HG03354 (cell line): ENCODE data around the gene ACVR1B.

Experiments
- ATAC-seq: cut with Tn5 transposase; IDR thresholded peaks from one replicate; pipeline ENCODE4 v1.9.1; 2021; ENCODE audit warnings: mild to moderate bottlenecking; ENCODE audit not compliant: unreplicated experiment, poor library complexity, severe bottlenecking

Gene ACVR1B

DNA sequence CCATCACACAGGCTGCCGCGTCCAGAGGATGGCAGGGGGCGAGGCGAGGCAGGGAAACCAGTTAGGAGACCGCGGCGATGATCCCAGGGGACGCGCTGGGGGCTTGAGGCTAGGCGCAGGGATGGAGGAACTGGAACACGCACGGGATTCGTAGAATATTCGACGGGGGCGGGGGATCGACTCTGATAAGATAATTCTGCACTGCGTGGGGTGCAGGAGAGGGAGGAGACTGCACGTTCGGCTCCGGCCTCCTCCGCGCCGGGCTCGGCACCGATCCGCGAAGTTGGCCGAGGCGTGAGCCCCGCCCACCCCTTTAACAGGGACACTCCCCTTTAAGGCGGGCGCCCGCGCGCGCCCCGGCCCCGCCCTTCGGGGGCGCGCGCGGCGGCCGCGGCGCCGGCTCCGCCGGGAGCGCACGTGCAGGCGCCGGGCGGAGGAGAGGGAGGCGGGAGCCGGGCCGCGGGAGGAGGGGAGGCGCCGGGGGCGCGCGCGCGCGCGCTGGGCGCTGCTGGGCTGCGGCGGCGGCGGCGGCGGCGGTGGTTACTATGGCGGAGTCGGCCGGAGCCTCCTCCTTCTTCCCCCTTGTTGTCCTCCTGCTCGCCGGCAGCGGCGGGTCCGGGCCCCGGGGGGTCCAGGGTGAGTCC, at the start of gene ACVR1B:
TSS of gene ACVR1B (plus strand) at position 501 of the 644 bp plus-strand sequence. CDS start at position 546, 45 bp downstream.
- peak; percentile 92 for ATAC-seq

DNA sequence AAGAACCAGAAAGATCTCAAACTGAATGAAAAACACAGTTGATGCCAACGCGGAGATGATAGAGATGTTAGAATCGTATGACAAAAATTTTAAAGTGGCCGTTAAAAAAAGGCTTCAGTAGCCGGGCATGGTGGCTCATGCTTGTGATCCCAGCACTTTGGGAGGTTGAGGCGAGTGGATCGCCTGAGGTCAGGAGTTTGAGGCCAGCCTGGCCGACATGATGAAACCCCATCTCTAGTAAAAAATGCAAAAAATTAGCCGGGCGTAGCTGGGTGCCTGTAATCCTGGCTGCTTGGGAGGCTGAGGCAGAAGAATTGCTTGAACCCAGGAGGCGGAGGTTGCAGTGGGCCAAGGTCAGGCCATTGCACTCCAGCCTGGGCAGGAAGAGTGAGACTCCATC, 49.6 kb upstream of the ACVR1B start:
- no peak for ATAC-seq

DNA sequence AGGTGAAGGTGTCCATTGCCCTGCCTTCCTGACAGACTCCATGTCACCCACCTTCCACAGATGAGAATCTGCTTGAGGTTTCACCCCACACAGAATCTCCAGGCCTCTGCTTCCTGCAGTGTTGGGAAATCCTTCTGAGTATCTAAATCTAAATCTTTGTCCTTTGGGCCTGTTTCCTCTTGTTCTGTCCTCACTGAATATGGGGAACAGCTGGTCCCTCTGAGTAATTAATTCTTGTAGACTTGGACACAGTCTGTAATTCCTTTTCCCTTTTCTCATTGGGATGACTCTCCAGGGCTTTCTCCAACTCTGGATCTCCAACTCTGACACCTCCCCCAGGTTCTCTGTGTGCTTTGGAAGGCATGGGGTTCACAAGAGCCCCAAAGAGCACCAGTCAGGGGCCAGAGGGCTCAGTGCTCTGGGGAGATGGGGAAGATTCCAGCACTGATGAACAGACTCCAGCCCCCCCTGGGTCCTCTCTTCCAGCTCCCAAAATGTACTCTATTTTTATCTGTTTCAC, 46.5 kb upstream of the ACVR1B start:
- no peak for ATAC-seq

DNA sequence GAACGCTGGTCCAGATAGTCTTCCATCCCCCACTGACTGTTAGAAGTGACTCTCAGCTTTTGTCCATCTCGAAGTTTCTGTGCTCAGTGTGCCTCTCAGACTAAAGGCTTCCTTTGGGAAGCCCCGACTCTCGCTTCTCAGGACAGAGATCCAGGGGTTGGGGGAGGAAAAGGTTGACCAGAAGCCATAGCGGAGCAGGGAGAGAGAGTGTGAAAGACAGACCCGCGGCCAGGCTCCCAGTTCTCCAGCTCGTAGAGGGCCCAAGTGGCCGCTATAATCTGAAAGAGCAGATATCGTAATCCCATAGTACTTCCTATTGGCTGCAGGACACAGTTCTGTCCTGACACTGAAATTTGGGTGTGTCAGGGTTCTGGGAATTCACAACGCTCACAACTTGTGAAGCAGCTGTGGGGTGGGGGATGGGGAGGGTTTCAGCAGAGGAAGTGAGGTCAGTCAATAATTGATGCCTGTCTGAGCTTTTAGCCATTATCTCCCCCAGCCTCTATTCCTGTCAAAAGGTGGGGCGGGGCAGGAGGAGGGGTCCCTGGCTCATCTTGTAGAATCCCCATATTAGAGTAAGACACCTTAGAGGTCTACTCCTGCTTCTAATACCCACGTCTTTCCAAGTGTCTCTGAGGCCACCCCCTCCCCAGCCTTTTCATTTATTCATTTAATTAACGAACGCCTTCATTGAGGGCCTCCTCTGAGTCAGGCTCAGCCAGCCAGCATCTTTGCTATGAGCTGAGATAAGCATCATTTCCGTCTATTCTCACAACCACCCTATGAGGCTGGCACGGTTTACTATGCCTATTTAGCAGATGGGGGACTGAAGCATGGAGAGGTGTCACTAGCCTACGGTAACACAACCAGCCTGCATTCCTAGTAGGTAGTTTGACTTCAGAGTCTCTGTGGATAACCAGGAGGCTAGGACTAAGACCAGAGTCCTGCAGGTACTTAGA, 45.7 kb upstream of the ACVR1B start:
- no peak for ATAC-seq

DNA sequence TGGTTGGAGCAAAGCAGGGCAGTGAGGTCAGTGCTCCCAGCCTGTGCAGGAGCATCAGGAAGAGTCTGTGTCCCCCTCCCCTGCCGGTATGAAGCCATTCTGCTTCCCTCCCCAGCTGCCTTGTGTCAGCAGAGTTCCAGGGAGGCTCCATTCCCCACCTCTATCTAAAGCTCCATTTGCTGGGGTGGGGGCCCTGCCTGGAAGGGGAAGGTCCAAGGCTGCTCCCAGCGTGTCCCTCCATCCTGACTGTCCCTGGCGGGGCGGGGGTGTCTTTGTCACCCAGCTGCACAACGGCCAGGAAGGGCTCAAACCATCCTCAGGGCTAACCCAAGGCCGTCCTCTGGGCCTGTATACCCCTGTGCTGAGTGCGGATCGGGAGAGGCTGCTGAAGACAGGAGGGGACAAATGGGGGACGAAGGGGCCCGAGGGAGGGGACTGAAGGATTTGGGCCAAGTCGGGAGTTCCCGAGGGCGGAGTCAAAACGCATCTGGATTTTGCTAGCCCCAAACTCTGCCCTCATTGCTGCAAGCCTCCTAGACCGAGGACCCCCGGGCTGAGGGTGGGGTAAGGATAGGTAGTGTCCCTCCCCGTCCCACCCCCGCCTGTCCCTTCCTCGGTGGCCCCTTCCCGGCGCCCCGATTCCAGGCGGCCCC, 44.9 kb upstream of the ACVR1B start:
- no peak for ATAC-seq

DNA sequence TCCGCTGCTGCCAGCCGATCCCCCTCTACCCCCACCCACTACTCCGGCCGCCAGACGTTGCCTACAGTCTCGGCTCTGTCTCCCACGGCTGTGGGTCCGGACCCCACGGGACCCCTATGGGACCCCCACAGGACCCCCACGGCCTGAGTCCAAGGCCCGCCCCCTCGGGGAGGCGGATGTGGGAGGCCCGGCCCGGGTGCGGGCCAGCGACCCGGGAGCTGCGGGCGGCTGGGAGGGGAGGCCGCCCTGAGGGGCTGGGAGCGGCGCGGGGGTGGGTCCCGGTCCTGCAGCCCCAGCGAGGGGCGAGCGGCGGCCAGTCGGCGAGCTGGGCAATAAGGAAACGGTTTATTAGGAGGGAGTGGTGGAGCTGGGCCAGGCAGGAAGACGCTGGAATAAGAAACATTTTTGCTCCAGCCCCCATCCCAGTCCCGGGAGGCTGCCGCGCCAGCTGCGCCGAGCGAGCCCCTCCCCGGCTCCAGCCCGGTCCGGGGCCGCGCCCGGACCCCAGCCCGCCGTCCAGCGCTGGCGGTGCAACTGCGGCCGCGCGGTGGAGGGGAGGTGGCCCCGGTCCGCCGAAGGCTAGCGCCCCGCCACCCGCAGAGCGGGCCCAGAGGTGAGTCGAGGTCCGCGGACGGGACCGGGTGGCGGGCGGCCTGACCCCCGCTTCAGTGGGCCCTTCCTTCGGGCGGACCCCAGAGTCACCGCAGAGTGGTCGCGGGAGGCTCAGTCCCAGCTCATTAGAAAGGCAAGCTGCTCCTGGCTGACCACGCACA, 44.2 kb upstream of the ACVR1B start, which contains the start of gene ACVRL1:
TSS of gene ACVRL1 (plus strand) at position 422 of the 773 bp plus-strand sequence. CDS start 4,971 bp downstream, outside the sequence.
- ATAC-seq, result no peak

DNA sequence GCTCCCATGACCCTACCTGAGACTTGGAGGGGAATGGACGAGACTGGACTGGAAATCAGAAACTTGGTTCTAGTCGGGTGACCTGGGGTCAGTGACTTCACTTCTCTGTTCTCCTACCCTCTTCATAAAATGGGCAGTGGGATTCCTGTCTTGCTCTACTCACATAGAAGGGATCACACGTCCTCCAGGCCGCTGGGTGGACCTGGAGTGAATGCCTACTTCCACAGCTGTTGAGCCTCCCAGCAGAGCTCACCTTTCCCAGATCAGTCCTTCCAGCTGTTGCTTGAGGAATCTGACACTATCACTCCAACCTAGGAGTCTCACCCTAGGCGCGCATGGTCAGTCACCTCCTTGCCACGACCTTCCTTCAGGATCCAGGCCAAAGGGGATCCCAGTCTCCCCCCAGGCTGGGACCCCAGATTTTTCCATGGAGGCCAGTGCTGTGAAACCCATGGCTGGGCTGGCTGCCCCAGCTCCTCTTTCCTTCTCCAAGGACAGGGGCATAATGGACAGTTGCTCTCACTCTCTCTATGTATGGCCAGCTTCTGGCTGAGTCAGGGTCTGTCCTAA, 43.6 kb upstream of the ACVR1B start:
- ATAC-seq, result no peak

DNA sequence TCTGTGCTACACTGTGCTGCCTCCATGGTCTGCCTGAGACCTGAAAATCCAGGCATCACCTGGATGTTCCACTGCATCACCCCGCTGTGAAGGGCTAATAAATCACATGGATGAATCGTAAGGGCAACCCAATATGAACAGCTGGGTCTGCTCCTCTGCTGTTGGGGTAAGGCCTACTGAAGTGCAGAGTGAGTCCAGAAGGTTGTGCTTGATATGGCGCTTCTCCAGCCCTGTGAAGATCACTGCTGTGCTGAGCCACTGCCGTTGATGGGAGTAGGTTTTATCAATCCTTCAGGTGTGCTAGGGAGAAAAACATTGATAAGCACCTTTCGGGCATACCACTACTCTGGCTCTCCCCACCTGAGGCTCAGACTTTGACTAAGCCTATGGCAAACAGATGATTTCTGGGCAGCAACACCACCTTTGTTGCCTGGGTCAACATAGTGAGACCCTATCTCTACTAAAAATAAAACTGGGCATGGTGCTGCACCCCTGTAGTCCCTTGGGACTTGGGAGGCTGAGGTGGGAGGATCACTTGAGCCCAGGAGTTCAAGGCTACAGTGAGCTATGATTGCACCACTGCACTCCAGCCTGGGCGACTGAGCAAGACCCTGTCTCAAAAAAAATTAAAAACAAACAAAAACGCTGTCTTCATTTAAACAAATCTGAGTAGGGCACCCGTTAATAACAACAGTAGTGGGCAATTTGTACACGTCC, 42.5 kb upstream of the ACVR1B start:
- no peak for ATAC-seq

DNA sequence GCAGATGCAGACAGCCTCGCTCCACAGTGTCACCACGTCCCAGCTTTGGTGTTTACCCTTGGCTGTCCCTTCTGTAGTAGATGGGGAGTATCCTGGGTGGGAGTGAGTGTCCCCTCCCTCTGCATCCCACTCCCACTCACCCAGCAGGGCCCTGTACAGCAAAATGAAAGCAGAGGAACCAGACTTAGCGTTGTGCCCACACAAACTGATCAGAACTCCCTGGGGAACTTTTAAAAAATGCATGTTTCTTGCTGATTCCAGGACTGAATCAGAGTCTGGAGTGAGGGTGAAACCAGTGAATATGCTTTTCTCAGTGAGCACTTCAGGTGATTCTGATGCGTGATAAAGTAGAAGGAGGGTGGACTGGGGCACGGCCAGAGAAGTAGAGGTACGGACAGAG, 41.3 kb upstream of the ACVR1B start:
- no peak for ATAC-seq

DNA sequence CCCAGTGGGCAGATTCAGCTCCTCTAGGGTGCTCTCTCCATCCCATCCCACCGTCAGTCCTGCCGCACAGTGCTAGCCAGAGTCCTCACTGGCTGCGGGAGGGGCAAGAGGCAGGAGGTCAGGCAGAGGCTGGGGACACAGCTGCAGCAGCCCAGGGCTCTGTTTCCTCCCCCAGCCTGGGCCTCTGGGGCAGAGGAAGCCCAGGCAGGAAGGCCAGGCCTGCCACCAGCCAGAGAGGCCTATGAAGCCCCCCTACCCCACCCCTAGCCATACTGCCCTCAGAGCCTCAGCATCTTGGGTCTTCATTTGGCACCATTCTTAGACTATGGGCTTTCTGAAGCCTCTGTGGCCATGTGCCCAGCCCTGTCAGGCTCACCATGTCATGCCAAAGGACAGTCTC, 40.8 kb upstream of the ACVR1B start:
- ATAC-seq, result no peak

DNA sequence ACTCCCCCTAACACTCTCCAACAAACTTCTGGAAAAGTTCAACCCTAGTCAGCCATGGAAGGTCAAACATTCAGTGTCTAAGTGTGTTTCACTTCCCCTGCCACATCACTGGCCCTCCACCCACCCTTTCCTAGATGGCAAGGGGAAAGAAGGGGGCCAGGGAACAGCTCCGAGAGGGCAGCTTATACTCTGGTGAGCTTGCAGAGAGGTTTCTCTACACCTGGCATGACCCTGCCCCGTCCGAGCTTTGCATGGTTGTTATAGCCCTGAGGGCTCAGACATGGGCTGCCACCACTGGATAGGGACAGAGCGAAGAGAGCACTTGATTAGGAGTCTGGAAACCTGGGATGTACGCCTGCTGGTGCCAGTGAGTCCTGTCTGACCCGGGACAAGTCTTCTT, 40.2 kb upstream of the ACVR1B start:
- no peak for ATAC-seq

DNA sequence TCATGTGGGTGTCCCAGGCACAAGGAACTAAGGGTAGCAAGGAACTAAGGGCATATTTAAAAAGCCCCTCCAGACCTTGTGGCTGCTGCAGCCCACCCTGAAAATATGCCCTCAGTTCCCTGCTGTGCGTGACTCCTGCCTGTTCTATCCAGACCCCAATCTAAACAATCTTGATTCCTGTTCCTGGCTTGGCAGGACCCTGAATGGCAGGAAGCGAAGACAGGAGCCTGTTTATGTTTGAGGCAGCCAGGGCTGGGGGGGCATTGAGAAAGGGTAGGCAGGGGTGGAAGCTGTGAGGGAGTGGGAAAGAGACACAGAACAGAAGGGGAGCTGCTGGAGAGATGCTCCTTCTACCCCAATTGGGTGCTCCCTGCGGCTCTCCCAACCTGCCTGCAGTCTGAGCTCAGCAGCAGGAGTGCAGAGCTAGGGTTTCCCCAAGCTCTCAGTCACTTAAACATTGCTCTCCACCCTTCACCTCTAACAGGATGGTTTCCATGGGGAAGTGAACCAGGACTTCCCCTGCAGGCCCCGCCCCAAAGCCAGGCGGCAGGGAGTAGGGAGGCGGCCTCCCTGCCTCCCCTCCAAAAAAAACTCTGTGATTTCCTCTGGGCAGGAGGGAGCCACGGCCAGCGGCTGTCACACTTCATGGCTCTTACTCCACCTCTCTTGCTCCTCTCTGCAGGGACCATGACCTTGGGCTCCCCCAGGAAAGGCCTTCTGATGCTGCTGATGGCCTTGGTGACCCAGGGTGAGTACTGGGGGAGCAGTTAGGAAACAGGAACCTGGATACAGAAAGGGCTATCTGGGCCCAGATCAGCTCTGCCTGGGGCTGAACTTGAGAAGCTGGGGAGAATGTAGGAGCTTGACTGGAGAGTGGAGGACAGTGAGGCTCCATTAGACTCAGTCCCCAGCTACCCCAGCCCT, 39.4 kb upstream of the ACVR1B start:
- no peak for ATAC-seq

DNA sequence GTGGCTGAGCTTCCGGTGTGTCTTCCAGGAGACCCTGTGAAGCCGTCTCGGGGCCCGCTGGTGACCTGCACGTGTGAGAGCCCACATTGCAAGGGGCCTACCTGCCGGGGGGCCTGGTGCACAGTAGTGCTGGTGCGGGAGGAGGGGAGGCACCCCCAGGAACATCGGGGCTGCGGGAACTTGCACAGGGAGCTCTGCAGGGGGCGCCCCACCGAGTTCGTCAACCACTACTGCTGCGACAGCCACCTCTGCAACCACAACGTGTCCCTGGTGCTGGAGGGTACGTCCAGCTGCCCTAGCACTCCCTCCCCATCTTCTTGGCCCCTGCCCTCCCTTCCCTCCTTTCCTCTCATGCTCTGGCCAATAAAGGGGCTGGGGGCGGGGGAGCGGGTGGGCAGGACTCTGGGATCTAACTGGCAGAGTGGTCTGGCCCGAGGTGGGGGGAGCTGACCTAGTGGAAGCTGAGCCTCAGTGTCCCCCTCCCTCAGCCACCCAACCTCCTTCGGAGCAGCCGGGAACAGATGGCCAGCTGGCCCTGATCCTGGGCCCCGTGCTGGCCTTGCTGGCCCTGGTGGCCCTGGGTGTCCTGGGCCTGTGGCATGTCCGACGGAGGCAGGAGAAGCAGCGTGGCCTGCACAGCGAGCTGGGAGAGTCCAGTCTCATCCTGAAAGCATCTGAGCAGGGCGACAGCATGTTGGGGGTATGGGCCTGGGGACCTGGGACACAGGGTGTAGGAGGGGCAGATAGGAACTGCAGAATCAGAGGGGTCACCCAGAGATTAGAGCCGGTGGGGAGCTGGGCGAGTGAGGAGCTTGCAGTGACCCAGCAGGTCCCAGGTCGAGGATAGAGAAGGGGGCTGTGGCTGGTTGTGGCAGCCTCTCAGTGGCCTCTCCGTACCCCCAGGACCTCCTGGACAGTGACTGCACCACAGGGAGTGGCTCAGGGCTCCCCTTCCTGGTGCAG, 38.1 kb upstream of the ACVR1B start:
- no peak for ATAC-seq

DNA sequence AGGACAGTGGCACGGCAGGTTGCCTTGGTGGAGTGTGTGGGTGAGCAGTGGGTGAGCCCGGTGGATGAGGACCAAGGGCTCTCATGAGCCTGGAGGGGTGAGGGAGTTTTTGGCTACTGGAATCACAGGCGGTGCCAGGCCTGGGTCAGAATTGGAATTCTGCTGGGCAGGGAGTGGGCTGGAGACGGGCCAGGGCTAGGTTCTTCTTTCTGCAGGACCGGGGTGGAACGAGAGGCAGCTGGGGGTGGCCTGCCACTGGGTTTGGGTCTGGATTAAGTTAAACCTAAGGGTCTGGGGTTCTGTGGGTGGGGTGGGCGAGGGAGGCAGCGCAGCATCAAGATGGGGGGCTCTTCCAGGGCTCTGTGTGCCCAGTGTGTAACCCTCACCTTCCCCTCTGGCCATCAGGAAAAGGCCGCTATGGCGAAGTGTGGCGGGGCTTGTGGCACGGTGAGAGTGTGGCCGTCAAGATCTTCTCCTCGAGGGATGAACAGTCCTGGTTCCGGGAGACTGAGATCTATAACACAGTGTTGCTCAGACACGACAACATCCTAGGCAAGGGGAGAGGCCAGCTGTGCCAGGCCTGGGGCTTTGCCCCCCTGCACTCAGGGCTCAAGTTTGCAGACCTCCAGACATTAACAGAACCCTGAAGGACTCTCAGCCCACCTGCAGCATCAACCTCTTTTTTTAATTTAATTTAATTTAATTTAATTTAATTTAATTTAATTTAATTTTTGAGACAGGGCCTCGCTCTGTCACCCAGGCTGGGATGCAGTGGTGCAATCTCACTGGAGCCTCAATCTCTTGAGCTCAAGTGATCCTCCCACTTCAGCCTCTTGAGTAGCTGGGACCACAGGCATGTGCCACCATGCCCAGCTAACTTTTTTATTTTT, 37.2 kb upstream of the ACVR1B start:
- no peak for ATAC-seq

DNA sequence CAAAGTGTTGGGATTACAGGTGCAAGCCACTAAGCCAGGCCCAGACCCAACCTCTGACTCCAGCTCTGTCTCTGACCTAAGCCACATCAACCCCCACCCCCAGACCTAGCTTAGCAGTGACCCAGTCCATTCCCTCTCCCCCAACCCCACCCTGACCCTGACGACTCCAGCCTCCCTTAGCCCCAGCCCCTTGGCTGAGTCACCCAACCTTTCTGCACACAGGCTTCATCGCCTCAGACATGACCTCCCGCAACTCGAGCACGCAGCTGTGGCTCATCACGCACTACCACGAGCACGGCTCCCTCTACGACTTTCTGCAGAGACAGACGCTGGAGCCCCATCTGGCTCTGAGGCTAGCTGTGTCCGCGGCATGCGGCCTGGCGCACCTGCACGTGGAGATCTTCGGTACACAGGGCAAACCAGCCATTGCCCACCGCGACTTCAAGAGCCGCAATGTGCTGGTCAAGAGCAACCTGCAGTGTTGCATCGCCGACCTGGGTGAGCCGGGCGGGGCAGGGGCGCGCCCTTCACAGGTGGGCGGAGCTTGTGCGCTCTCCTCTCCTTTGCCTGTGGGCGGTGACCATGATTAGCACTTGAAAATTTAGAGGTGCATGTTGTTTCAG, 36.4 kb upstream of the ACVR1B start:
- no peak for ATAC-seq
